IMR-90 (cell line): ENCODE measurements around the gene MRPL52. TPM values are rescaled to one million over a fixed set of nuclear protein-coding genes. Genes with fewer than 3 reads are reported as not detected.

Experiments
- ATAC-seq: fragments of 200-7000 bp; cut with Tn5 transposase; 2 replicates; pipeline ENCODE4 v1.9.1; 2020; ENCODE audit warnings: low read depth, mild to moderate bottlenecking, moderate library complexity
- BruUV-seq: library from RNA; stranded (reverse); fragments of 400-500 nt; replicated peaks from 2 replicates; lab custom pipeline; 2021; lab: Mats Ljungman, UMichigan
- CTCF ChIA-PET: fragments of 300-600 bp; formaldehyde crosslinking; extraction: SDS; loops from one replicate; lab custom pipeline; 2021; ENCODE audit warnings: antibody characterized with exemption; lab: Yijun Ruan, JAX
- POLR2A ChIA-PET: fragments of 300-600 bp; sonication (Branson Sonifier 250); formaldehyde crosslinking; loops from one replicate; lab custom pipeline; 2022; ENCODE audit warnings: antibody characterized with exemption; ENCODE audit not compliant: unreplicated experiment; lab: Charles Lee
- DNase-seq: peaks from one replicate; pipeline ENCODE4 v3.0.0; 2013
- H2AFZ ChIP-seq: replicated peaks from 2 replicates; pipeline ENCODE3; 2013; ENCODE audit warnings: low read length, mild to moderate bottlenecking; ENCODE audit not compliant: poor library complexity
- H2AK5ac ChIP-seq: 2 replicates; pipeline ENCODE4 v1.6.1; 2013; ENCODE audit warnings: low read depth, low read length, inconsistent platforms
- H2AK9ac ChIP-seq: replicated peaks from 2 replicates; pipeline ENCODE3; 2013; ENCODE audit warnings: mild to moderate bottlenecking, low read depth, low read length, moderate library complexity; ENCODE audit not compliant: poor library complexity
- H2BK120ac ChIP-seq: 2 replicates; pipeline ENCODE4 v1.6.1; 2013; ENCODE audit warnings: low read depth, low read length, inconsistent platforms
- H2BK15ac ChIP-seq: 3 replicates; pipeline ENCODE4 v1.6.1; 2013; ENCODE audit warnings: low read depth, low read length, inconsistent platforms
- H2BK20ac ChIP-seq: 2 replicates; pipeline ENCODE4 v1.6.1; 2013; ENCODE audit warnings: low read depth, mild to moderate bottlenecking, inconsistent platforms, low read length, moderate library complexity
- H2BK5ac ChIP-seq: 2 replicates; pipeline ENCODE4 v1.6.1; 2013; ENCODE audit warnings: mild to moderate bottlenecking, low read depth, low read length, inconsistent platforms; ENCODE audit not compliant: poor library complexity, severe bottlenecking
- H3K14ac ChIP-seq: replicated peaks from 2 replicates; pipeline ENCODE4 v1.6.1; 2013; ENCODE audit warnings: low read depth, low read length, inconsistent platforms
- H3K18ac ChIP-seq: 2 replicates; pipeline ENCODE4 v1.6.1; 2013; ENCODE audit warnings: low read depth, low read length, control low read depth
- H3K23ac ChIP-seq: 2 replicates; pipeline ENCODE4 v1.6.1; 2013; ENCODE audit warnings: low read depth, low read length, inconsistent platforms
- H3K27ac ChIP-seq: 2 replicates; pipeline ENCODE4 v1.5.1; 2013; ENCODE audit warnings: mild to moderate bottlenecking, control low read depth, low read length; ENCODE audit not compliant: insufficient read depth
- H3K27me3 ChIP-seq: 2 replicates; pipeline ENCODE4 v1.6.1; 2013; ENCODE audit warnings: low read length; ENCODE audit not compliant: control insufficient read depth, insufficient read depth
- H3K36me3 ChIP-seq: 2 replicates; pipeline ENCODE4 v1.6.1; 2013; ENCODE audit warnings: low read length, mixed read lengths; ENCODE audit not compliant: control insufficient read depth, insufficient read depth
- H3K4ac ChIP-seq: 2 replicates; pipeline ENCODE4 v1.6.1; 2013; ENCODE audit warnings: low read depth, low read length, inconsistent platforms
- H3K4me1 ChIP-seq: 2 replicates; pipeline ENCODE4 v1.6.1; 2013; ENCODE audit warnings: low read length, mixed read lengths; ENCODE audit not compliant: control insufficient read depth, insufficient read depth
- H3K4me2 ChIP-seq: 2 replicates; pipeline ENCODE4 v1.6.1; 2013; ENCODE audit warnings: low read depth, mild to moderate bottlenecking, control low read depth, low read length, moderate library complexity
- H3K4me3 ChIP-seq: 2 replicates; pipeline ENCODE4 v1.5.1; 2013; ENCODE audit warnings: low read depth, mild to moderate bottlenecking, control low read depth, low read length, moderate library complexity; ENCODE audit not compliant: insufficient read depth
- H3K56ac ChIP-seq: 2 replicates; pipeline ENCODE4 v1.6.1; 2013; ENCODE audit warnings: low read length, inconsistent platforms; ENCODE audit not compliant: insufficient read depth; ENCODE audit errors: extremely low read depth
- H3K79me1 ChIP-seq, 2 experiments: 2 replicates each; pipeline ENCODE4 v1.6.1; 2013; ENCODE audit warnings: low read length in 2 of 2, inconsistent platforms in 1 of 2, low read depth in 1 of 2
- H3K9ac ChIP-seq: 2 replicates; pipeline ENCODE4 v1.6.1; 2013; ENCODE audit warnings: low read depth, low read length, control low read depth
- H3K9me1 ChIP-seq: 2 replicates; pipeline ENCODE4 v1.6.1; 2013; ENCODE audit warnings: low read length, inconsistent platforms; ENCODE audit not compliant: insufficient read depth
- H3K9me3 ChIP-seq: 2 replicates; pipeline ENCODE4 v1.6.1; 2013; ENCODE audit warnings: low read length; ENCODE audit not compliant: control insufficient read depth, insufficient read depth
- H4K20me1 ChIP-seq: 2 replicates; pipeline ENCODE4 v1.6.1; 2013; ENCODE audit warnings: low read length, inconsistent platforms; ENCODE audit not compliant: insufficient read depth
- H4K5ac ChIP-seq: 2 replicates; pipeline ENCODE4 v1.6.1; 2013; ENCODE audit warnings: mild to moderate bottlenecking, low read depth, low read length, control low read depth
- H4K8ac ChIP-seq, 2 experiments: 2 replicates each; pipeline ENCODE4 v1.6.1; 2013; ENCODE audit warnings: low read depth in 2 of 2, low read length in 2 of 2, control low read depth in 1 of 2, inconsistent platforms in 1 of 2
- H4K91ac ChIP-seq: 2 replicates; pipeline ENCODE4 v1.6.1; 2013; ENCODE audit warnings: low read depth, low read length, inconsistent platforms; ENCODE audit not compliant: insufficient read depth
- CTCF ChIP-seq: conservative IDR thresholded peaks from 2 replicates; pipeline ENCODE4 v1.5.1; 2012; ENCODE audit warnings: mild to moderate bottlenecking, low read depth, low read length, improper control_type of control experiment
- ELK1 ChIP-seq: fragments of 150-350 bp; IDR thresholded peaks from 2 replicates; pipeline ENCODE4 v1.6.1; 2016; ENCODE audit warnings: low read depth, mild to moderate bottlenecking, low read length, moderate library complexity, borderline replicate concordance
- MAZ ChIP-seq: IDR thresholded peaks from 2 replicates; pipeline ENCODE4 v1.6.1; 2012; ENCODE audit warnings: low read depth, mild to moderate bottlenecking, low read length, improper control_type of control experiment, moderate library complexity, borderline replicate concordance
- WGBS, 2 experiments: methylation state at CpG; one replicate each; pipeline versions ENCODE4 v1.1.5 to v1.1.7; 2013; ENCODE audit warnings: missing lambda C conversion rate in 2 of 2; ENCODE audit not compliant: insufficient read length in 1 of 2; ENCODE audit errors: extremely low coverage in 2 of 2; 5-methylcytosine and 5-hydroxymethylcytosine counted together
- dilution Hi-C: fragments of 300-500 bp; cut with HindIII; formaldehyde crosslinking; loops from one replicate; pipeline ENCODE4 v1.14.3; 2018; ENCODE audit warnings: low sequenced_read_pairs; ENCODE audit not compliant: unreplicated experiment
- in situ Hi-C: fragments of 300-500 bp; cut with MboI; formaldehyde crosslinking; loops from 3 replicates; pipeline ENCODE4 v1.14.3; 2019; ENCODE audit warnings: low sequenced_read_pairs, inconsistent platforms, mixed read lengths
- intact Hi-C: fragments of 100-400 bp; cut with micrococcal nuclease; formaldehyde crosslinking; loops from 2 replicates; pipeline ENCODE4 v1.10.0; 2022
- polyA plus RNA-seq, 3 experiments: library from polyadenylated mRNA; depleted of rRNA; stranded (reverse); fragments of >200 nt; gene quantifications; 2 replicates each; pipeline ENCODE4 v1.2.3, GENCODE V29; 2012; ENCODE audit warnings: low replicate concordance in 1 of 3
- total RNA-seq: library from RNA; depleted of rRNA; stranded (reverse); fragments of >200 nt; gene quantifications from 2 replicates; pipeline ENCODE4 v1.2.3, GENCODE V29; 2012

MRPL52 gene
- total and polyA plus RNA-seq, 2 of the 4 experiments (the other 2 are of a cell fraction): 33.1 to 51.4 TPM

GRCh38 chr14:22814373-22814772, 15.3 kb upstream of the MRPL52 start:
- H3K9me3 ChIP-seq: no peaks in the 10 kb centered on the region
- intact Hi-C loops: no loop called here
- H3K4me1 ChIP-seq: peaks cover 20% of the 10 kb centered on the region
- no peak overlapping the region for H3K23ac ChIP-seq
- POLR2A ChIA-PET: no interaction called here
- H3K27me3 ChIP-seq: no peaks in the 10 kb centered on the region
- no peak overlapping the region for H3K27ac ChIP-seq
- DNase-seq (no peak), ATAC-seq (no peak)
- H2BK5ac ChIP-seq: no peak overlapping the region
- BruUV-seq: no TSS peak
- H3K9me1 ChIP-seq: peaks cover 15% of the 10 kb centered on the region
- no peak overlapping the region for H2BK20ac ChIP-seq
- no peak overlapping the region for H3K9ac ChIP-seq
- no peaks in the 10 kb centered on the region for H4K20me1 ChIP-seq
- H3K4me3 ChIP-seq: no peak overlapping the region
- no peak overlapping the region for H4K8ac ChIP-seq
- H2AK5ac ChIP-seq: no peak overlapping the region
- no peak overlapping the region for H2AFZ ChIP-seq
- no peak overlapping the region for H3K4me2 ChIP-seq
- no peak for TF ChIP-seq ELK1
- TF ChIP-seq MAZ: no peak
- TF ChIP-seq CTCF: no peak
- H4K5ac ChIP-seq: no peak overlapping the region
- CTCF ChIA-PET: no interaction called here
- in situ Hi-C loops: no loop called here
- WGBS, 2 experiments: 80% methylated on average over 1 of the region's 7 CpGs; no CpG with 5 or more reads in 1 of the 2 experiments
- dilution Hi-C loops: no loop called here
- no peak overlapping the region for H3K56ac ChIP-seq
- H2BK15ac ChIP-seq: no peak overlapping the region
- H2BK120ac ChIP-seq: no peak overlapping the region
- H4K91ac ChIP-seq: no peak overlapping the region
- no peaks in the 10 kb centered on the region for H3K36me3 ChIP-seq
- H3K18ac ChIP-seq: no peak overlapping the region
- H3K4ac ChIP-seq: no peak overlapping the region
- no peak overlapping the region for H2AK9ac ChIP-seq
- H3K79me1 ChIP-seq: no peaks in the 10 kb centered on the region
- H3K14ac ChIP-seq: no peak overlapping the region
